GM21526 (cell line): ENCODE data around the gene BFSP2.
"Not testable (repeated sequence)": the region's sequence is repeated elsewhere in the genome, so short reads cannot be mapped to it uniquely, and the experiment has no call there.

Experiments
- ATAC-seq: cut with Tn5 transposase; IDR thresholded peaks from one replicate; pipeline ENCODE4 v1.9.1; 2021; ENCODE audit warnings: moderate library complexity; ENCODE audit not compliant: unreplicated experiment, low FRiP score

The BFSP2 gene

DNA sequence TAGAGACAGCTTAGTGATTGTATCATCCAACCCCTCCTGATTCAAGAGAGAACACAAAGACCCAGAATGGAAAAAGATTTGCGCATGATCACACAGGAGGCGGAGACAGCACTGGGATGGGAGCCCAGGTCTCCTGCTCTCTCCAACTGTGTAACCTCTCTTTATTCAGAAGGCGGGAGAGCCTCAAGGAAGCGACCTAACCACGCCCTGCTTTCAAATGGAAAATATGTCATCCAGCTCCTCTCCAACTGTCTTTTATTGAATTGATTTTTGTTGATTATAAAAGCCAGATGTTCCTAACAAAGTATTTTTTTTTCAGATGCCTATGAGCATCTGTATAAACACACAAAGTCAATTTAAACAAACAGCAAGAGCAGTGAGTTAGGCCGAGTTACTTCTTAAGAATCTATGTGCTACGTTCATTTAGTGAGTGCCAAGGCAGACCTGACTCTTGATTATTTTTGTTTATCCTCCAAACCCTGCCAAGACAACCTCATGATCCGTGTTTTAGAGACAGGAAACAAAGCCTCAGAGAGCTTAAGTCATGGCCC is 74.5 kb downstream of the BFSP2 start:
- ATAC-seq, result no peak

DNA sequence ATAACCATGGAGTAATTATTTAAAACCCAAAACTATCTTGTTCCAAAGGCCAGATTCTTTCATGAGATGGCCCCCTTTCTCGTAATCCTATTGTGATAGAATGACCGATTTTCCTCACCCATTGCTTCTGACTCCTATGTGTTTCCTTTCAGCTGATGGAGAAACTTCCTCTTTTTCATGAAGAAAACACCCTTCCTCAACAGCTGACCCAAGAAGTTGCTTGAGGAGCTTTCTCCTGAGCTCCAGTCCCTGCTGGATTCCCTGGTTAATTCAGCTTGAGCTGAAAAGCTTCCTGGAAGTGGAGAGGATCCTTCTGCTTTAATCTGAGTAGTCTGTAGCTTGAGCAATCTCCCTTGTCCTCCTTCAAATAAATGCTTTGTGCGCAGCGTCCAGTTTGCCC is 75.0 kb downstream of the BFSP2 start:
- no peak for ATAC-seq

DNA sequence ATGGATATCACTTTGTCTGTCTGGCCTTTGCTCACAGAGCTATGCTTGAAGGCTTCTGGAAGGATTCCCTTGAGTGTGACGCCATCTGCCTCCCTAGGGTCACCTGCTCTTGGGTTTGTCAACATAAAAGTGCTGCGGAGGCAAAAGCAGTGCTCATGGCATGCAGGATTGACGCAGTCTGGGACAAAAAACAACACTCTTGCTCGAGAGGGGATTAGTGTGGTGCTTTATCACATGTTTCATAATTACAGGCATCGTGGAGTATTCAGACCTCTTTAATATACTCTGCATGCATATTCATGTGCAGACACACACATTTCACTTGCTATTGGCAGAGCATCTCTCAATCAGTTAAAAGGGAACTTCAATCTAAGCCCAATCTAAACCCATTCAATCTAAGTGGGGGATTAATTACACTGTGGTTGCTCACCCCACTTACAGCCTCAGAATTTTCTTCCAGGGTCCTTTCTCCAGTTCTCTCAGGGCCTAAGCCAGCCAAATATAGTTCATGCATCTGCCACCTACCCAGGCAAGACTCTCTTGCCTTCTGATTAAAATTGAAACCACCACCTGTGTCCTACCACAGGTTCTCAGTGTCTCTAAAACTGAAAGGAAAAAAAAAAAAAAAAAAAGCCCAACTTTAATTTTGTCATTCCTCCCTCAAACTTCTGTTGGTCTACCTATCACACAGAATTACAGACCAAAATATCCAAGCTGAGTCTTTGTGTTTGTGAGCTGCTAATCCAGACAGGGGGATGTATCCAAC is 75.6 kb downstream of the BFSP2 start:
- peak; percentile 78 for ATAC-seq

- no peak for ATAC-seq
Measured at GRCh38 chr3:133476971-133477375, 77.1 kb downstream of the BFSP2 start.

GRCh38 chr3:133477487-133477886 is 77.6 kb downstream of the BFSP2 start:
- peak; percentile 53 for ATAC-seq

- ATAC-seq, result no peak
Measured at GRCh38 chr3:133478624-133479023, 78.8 kb downstream of the BFSP2 start.

GRCh38 chr3:133479401-133479800 is 79.5 kb downstream of the BFSP2 start:
- no peak for ATAC-seq

GRCh38 chr3:133479895-133480669 is 80.2 kb downstream of the BFSP2 start:
- peak; percentile 47 for ATAC-seq

- ATAC-seq, result not testable (repeated sequence)
Measured at GRCh38 chr3:133482474-133482873, 82.6 kb downstream of the BFSP2 start.

GRCh38 chr3:133486658-133487057 is 86.8 kb downstream of the BFSP2 start:
- no peak for ATAC-seq

DNA sequence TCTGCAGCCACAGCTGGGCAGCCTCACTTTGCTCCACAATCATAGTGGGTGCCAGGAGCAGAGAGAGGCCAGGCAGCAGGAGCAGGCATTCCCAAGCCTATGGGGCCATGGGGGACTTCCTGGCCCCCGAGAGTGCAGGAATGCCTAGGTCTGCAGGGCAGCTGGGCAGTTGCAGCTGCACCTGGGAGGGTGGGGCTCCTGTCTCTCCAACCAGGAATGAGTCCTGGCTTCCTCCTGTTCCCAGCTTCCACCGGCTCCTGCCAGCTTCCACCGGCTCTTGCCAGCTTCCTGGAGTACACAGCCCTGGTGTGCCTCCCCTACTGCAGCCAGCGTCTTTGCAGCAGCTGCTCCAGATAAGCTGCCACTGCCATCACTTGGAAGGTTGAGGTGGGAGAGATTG is 87.3 kb downstream of the BFSP2 start:
- ATAC-seq, result no peak

DNA sequence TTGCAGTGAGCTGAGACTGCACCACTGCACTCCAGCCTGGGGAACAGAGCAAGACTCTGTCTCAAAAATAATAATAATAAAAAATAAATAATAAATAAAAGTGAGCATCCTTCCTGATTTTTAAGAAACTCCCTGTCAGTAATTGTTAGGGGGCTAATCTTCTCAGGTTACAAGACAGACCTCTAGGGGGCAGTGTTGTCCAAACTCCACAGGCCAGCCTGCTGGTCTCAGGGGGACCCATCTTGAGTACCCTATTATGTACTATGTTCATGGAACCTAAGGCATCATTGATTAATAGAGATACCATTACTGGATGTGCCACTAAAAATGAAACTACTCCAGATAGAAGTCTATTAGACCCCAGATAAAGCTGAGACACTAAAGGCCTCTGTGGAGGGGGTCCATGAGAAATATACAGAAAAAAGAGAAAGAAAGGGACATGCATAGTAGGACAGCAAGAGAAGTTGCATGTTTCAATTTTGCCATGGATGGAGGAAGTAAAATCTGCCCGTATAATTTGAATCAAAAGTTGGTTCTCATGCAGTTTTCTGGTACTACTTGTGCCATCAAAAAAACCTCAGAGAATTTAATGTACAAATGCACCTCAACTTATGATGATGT is 88.2 kb downstream of the BFSP2 start:
- ATAC-seq, result no peak

GRCh38 chr3:133488785-133489367 is 89.0 kb downstream of the BFSP2 start:
- ATAC-seq, result no peak

GRCh38 chr3:133489466-133490085 is 89.7 kb downstream of the BFSP2 start:
- ATAC-seq, result no peak

GRCh38 chr3:133490468-133491351 is 90.9 kb downstream of the BFSP2 start:
- ATAC-seq, result peak; percentile 90

DNA sequence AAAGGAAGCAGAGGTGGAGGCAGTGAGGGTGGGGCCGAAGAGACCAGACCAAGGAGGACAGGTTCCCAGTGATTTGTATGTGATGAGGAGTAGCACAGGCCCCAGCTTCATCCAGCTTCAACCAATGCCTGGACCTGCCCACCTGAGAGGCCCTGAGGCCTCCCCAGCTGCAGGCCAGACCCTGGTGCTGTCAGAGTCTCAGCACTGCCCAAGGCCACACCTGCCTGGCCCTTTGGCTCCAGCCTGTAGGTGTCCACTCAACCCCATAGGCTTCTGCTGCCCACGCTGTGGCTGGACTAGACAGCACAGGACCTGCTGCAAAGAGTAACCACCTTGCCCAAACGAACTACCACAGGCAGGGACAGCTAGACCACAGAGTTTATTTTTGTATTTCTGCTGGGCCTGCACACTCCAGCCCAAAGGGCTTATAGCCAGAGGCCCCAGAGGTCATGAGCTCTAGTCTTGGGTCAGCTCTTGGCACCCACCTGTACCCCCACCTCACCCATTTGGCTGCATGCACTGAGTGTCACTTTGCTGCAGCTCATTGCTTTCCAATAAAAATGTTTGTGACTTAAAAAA is 91.7 kb downstream of the BFSP2 start:
- peak; percentile 17 for ATAC-seq

DNA sequence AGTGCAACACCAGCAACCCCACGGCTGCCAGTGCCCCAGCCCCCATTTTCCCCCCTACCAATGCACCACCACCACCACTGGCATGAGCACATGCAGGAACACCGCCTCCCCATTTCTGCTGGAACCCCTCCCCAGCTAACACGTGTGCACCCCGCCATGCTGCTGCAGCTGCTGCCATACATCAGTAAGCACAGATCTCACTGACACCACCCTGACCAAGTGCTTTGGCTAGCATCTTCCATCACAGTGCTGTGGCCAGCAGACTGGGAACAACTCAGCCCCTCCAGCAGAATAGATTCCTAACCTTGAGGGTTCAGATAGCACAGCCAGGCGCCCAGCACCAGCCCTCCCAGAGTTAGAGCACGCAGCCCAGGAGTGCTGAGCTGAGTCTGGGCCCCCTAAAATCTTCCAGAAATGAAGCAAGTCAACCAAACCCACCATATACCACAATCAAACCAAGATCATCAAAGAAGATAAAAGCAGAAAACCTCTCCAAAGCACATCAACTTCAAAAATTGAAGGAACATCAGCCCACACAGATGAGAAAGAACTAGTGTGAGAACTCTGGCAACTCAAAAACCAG is 92.4 kb downstream of the BFSP2 start:
- no peak for ATAC-seq

DNA sequence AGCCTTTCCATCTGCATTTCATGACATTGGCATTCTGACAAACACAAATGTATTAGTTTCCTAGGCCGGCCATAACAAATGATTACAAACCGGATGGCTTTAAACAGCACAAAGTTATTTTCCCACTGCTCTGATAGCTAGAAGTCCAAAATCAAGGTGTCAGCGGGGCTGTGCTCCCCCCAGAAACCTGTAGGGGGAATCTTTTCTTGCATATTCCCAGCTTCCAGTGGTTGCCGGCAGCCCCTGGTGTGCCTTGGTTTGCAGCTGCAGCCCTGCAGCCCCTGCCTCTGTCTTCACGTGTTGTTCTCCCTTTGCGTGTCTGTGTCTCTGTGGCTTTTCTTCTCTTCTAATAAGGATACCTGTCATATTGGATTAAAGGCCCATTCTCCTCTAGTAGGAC is 94.6 kb downstream of the BFSP2 start:
- ATAC-seq, result no peak

GRCh38 chr3:133502542-133502941 is 102.7 kb downstream of the BFSP2 start:
- not testable (repeated sequence) for ATAC-seq
